ENCODE data around the gene NSFL1C. TPM values are rescaled to one million over a fixed set of nuclear protein-coding genes. Genes with fewer than 3 reads are reported as not detected.

NSFL1C gene
- polyA plus RNA-seq, 1 of the 3 experiments (the other 2 are of a cell fraction) = 45.9 TPM

DNA sequence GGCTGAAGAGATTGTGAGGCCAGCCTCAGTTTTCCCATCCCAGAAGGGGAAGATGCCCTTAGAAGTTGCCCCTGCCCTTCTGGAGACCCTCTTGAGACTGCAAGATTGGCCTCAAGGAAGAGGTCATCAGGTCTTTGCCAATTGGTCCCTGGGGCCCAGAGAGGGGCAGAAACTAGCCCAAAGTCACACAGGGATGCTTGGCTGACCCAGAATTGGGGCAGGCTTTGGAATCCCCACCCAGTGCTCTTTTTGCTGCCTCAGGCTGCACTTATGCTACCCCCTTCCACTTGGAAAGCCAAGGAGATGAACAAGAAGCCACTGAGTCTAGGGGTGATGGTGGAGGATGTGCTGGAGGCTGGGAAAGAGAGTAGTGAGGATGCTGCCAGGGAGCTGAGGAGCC lies 48.9 kb downstream of the NSFL1C start:
- Histone ChIP-seq H3K9ac (no peak overlapping the region), H3K9me2 (no peaks in the 10 kb centered on the region), H2AFZ (ENCODE audit: low read depth) (peak overlapping the region; percentile 68; the same call in 1 of the 2 replicates), H3K4me2 (peak overlapping the region; percentile 21; the same call in 1 of the 2 replicates), H3K4me1 (ENCODE audit: control insufficient read depth in 1 of 2, insufficient read depth in 2 of 2, low read depth in 1 of 2, low read length in 1 of 2) (no peaks in the 10 kb centered on the region; a peak in 2 of 4 replicates), H3K4me3 (ENCODE audit: low read depth in 2 of 2, low read length in 1 of 2) (no peak overlapping the region), H3K36me3 (replicated peaks in 1 of 2; ENCODE audit: control insufficient read depth in 1 of 2, insufficient read depth in 2 of 2, low read length in 1 of 2) (no peaks in the 10 kb centered on the region), H3K27me3 (ENCODE audit: insufficient read depth) (no peaks in the 10 kb centered on the region), H3K79me2 (ENCODE audit: insufficient read depth) (no peaks in the 10 kb centered on the region), H3F3A (replicated peaks; ENCODE audit: insufficient read depth) (peaks cover 29% of the 10 kb centered on the region), H3K27ac (ENCODE audit: low read depth in 2 of 2, low read length in 1 of 2) (peak overlapping the region in 1 of 2 experiments; percentile 75; a peak in 2 of 4 replicates), H4K20me1 (ENCODE audit: insufficient read depth) (no peaks in the 10 kb centered on the region), H3K9me3 (0 out of 2 replicates have a peak, but pooled peaks cover under 1% of the 10 kb centered on the region)
- ChIA-PET POLR2A (no interaction called here), CTCF (interaction anchor here (1.7 kb wide), 1 partner anchor 19 kb away, joined by 5 read pairs; no protein-coding TSS in a partner anchor)
- TF ChIP-seq, protein P1, sequence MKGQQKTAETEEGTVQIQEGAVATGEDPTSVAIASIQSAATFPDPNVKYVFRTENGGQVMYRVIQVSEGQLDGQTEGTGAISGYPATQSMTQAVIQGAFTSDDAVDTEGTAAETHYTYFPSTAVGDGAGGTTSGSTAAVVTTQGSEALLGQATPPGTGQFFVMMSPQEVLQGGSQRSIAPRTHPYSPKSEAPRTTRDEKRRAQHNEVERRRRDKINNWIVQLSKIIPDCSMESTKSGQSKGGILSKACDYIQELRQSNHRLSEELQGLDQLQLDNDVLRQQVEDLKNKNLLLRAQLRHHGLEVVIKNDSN (IDR thresholded peaks at IDR 0.05; ENCODE audit: borderline replicate concordance, low read depth) = no peak
- TF ChIP-seq RAD21 (IDR thresholded peaks at IDR 0.05; ENCODE audit: low read length) (no peak), MXI1 (IDR thresholded peaks at IDR 0.05; ENCODE audit: low read depth, low read length) (no peak), EZH2phosphoT487 (IDR thresholded peaks at IDR 0.05; ENCODE audit: borderline replicate concordance, low read depth) (no peak), FOXJ3 (CRISPR knock-in tag; IDR thresholded peaks at IDR 0.05) (no peak), ELF1 (IDR thresholded peaks at IDR 0.05) (no peak), YY1 (IDR thresholded peaks at IDR 0.05; ENCODE audit: low read depth) (no peak), FOXM1 (IDR thresholded peaks at IDR 0.05; ENCODE audit: low read depth) (no peak), RFX5 (IDR thresholded peaks at IDR 0.05; ENCODE audit: low read length) (no peak), SIN3A (IDR thresholded peaks at IDR 0.05; ENCODE audit: borderline replicate concordance, low read depth, low read length) (no peak), CHD2 (IDR thresholded peaks at IDR 0.05; ENCODE audit: low read length, partially characterized antibody) (no peak)
- TF ChIP-seq, protein P2, sequence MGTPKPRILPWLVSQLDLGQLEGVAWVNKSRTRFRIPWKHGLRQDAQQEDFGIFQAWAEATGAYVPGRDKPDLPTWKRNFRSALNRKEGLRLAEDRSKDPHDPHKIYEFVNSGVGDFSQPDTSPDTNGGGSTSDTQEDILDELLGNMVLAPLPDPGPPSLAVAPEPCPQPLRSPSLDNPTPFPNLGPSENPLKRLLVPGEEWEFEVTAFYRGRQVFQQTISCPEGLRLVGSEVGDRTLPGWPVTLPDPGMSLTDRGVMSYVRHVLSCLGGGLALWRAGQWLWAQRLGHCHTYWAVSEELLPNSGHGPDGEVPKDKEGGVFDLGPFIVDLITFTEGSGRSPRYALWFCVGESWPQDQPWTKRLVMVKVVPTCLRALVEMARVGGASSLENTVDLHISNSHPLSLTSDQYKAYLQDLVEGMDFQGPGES (IDR thresholded peaks at IDR 0.05; ENCODE audit: low read depth, low read length) = no peak
- TF ChIP-seq, protein P3, sequence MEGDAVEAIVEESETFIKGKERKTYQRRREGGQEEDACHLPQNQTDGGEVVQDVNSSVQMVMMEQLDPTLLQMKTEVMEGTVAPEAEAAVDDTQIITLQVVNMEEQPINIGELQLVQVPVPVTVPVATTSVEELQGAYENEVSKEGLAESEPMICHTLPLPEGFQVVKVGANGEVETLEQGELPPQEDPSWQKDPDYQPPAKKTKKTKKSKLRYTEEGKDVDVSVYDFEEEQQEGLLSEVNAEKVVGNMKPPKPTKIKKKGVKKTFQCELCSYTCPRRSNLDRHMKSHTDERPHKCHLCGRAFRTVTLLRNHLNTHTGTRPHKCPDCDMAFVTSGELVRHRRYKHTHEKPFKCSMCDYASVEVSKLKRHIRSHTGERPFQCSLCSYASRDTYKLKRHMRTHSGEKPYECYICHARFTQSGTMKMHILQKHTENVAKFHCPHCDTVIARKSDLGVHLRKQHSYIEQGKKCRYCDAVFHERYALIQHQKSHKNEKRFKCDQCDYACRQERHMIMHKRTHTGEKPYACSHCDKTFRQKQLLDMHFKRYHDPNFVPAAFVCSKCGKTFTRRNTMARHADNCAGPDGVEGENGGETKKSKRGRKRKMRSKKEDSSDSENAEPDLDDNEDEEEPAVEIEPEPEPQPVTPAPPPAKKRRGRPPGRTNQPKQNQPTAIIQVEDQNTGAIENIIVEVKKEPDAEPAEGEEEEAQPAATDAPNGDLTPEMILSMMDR (IDR thresholded peaks at IDR 0.05) = no peak
- TF ChIP-seq, protein P4, sequence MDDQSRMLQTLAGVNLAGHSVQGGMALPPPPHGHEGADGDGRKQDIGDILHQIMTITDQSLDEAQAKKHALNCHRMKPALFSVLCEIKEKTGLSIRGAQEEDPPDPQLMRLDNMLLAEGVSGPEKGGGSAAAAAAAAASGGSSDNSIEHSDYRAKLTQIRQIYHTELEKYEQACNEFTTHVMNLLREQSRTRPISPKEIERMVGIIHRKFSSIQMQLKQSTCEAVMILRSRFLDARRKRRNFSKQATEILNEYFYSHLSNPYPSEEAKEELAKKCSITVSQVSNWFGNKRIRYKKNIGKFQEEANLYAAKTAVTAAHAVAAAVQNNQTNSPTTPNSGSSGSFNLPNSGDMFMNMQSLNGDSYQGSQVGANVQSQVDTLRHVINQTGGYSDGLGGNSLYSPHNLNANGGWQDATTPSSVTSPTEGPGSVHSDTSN (IDR thresholded peaks at IDR 0.05) = no peak
- TF ChIP-seq, protein P5, sequence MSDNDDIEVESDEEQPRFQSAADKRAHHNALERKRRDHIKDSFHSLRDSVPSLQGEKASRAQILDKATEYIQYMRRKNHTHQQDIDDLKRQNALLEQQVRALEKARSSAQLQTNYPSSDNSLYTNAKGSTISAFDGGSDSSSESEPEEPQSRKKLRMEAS (IDR thresholded peaks at IDR 0.05; ENCODE audit: low read depth) = no peak
- no peak for DNase-seq
